IMR-90 (cell line): ENCODE results near the gene NTSR2. TPM values are rescaled to one million over a fixed set of nuclear protein-coding genes. Genes with fewer than 3 reads are reported as not detected.

ENCODE experiments used
- ATAC-seq: fragments of 200-7000 bp; cut with Tn5 transposase; 2 replicates; pipeline ENCODE4 v1.9.1; 2020; ENCODE audit warnings: low read depth, mild to moderate bottlenecking, moderate library complexity
- BruUV-seq: library from RNA; stranded (reverse); fragments of 400-500 nt; replicated peaks from 2 replicates; lab custom pipeline; 2021; lab: Mats Ljungman, UMichigan
- CTCF ChIA-PET: fragments of 300-600 bp; formaldehyde crosslinking; extraction: SDS; loops from one replicate; lab custom pipeline; 2021; ENCODE audit warnings: antibody characterized with exemption; lab: Yijun Ruan, JAX
- POLR2A ChIA-PET: fragments of 300-600 bp; sonication (Branson Sonifier 250); formaldehyde crosslinking; loops from one replicate; lab custom pipeline; 2022; ENCODE audit warnings: antibody characterized with exemption; ENCODE audit not compliant: unreplicated experiment; lab: Charles Lee
- DNase-seq: peaks from one replicate; pipeline ENCODE4 v3.0.0; 2013
- H2AFZ ChIP-seq: replicated peaks from 2 replicates; pipeline ENCODE3; 2013; ENCODE audit warnings: low read length, mild to moderate bottlenecking; ENCODE audit not compliant: poor library complexity
- H2AK5ac ChIP-seq: 2 replicates; pipeline ENCODE4 v1.6.1; 2013; ENCODE audit warnings: low read depth, low read length, inconsistent platforms
- H2AK9ac ChIP-seq: replicated peaks from 2 replicates; pipeline ENCODE3; 2013; ENCODE audit warnings: mild to moderate bottlenecking, low read depth, low read length, moderate library complexity; ENCODE audit not compliant: poor library complexity
- H2BK120ac ChIP-seq: 2 replicates; pipeline ENCODE4 v1.6.1; 2013; ENCODE audit warnings: low read depth, low read length, inconsistent platforms
- H2BK15ac ChIP-seq: 3 replicates; pipeline ENCODE4 v1.6.1; 2013; ENCODE audit warnings: low read depth, low read length, inconsistent platforms
- H2BK20ac ChIP-seq: 2 replicates; pipeline ENCODE4 v1.6.1; 2013; ENCODE audit warnings: low read depth, mild to moderate bottlenecking, inconsistent platforms, low read length, moderate library complexity
- H2BK5ac ChIP-seq: 2 replicates; pipeline ENCODE4 v1.6.1; 2013; ENCODE audit warnings: mild to moderate bottlenecking, low read depth, low read length, inconsistent platforms; ENCODE audit not compliant: poor library complexity, severe bottlenecking
- H3K14ac ChIP-seq: replicated peaks from 2 replicates; pipeline ENCODE4 v1.6.1; 2013; ENCODE audit warnings: low read depth, low read length, inconsistent platforms
- H3K18ac ChIP-seq: 2 replicates; pipeline ENCODE4 v1.6.1; 2013; ENCODE audit warnings: low read depth, low read length, control low read depth
- H3K23ac ChIP-seq: 2 replicates; pipeline ENCODE4 v1.6.1; 2013; ENCODE audit warnings: low read depth, low read length, inconsistent platforms
- H3K27ac ChIP-seq: 2 replicates; pipeline ENCODE4 v1.5.1; 2013; ENCODE audit warnings: mild to moderate bottlenecking, control low read depth, low read length; ENCODE audit not compliant: insufficient read depth
- H3K27me3 ChIP-seq: 2 replicates; pipeline ENCODE4 v1.6.1; 2013; ENCODE audit warnings: low read length; ENCODE audit not compliant: control insufficient read depth, insufficient read depth
- H3K36me3 ChIP-seq: 2 replicates; pipeline ENCODE4 v1.6.1; 2013; ENCODE audit warnings: low read length, mixed read lengths; ENCODE audit not compliant: control insufficient read depth, insufficient read depth
- H3K4ac ChIP-seq: 2 replicates; pipeline ENCODE4 v1.6.1; 2013; ENCODE audit warnings: low read depth, low read length, inconsistent platforms
- H3K4me1 ChIP-seq: 2 replicates; pipeline ENCODE4 v1.6.1; 2013; ENCODE audit warnings: low read length, mixed read lengths; ENCODE audit not compliant: control insufficient read depth, insufficient read depth
- H3K4me2 ChIP-seq: 2 replicates; pipeline ENCODE4 v1.6.1; 2013; ENCODE audit warnings: low read depth, mild to moderate bottlenecking, control low read depth, low read length, moderate library complexity
- H3K4me3 ChIP-seq: 2 replicates; pipeline ENCODE4 v1.5.1; 2013; ENCODE audit warnings: low read depth, mild to moderate bottlenecking, control low read depth, low read length, moderate library complexity; ENCODE audit not compliant: insufficient read depth
- H3K56ac ChIP-seq: 2 replicates; pipeline ENCODE4 v1.6.1; 2013; ENCODE audit warnings: low read length, inconsistent platforms; ENCODE audit not compliant: insufficient read depth; ENCODE audit errors: extremely low read depth
- H3K79me1 ChIP-seq, 2 experiments: 2 replicates each; pipeline ENCODE4 v1.6.1; 2013; ENCODE audit warnings: low read length in 2 of 2, inconsistent platforms in 1 of 2, low read depth in 1 of 2
- H3K9ac ChIP-seq: 2 replicates; pipeline ENCODE4 v1.6.1; 2013; ENCODE audit warnings: low read depth, low read length, control low read depth
- H3K9me1 ChIP-seq: 2 replicates; pipeline ENCODE4 v1.6.1; 2013; ENCODE audit warnings: low read length, inconsistent platforms; ENCODE audit not compliant: insufficient read depth
- H3K9me3 ChIP-seq: 2 replicates; pipeline ENCODE4 v1.6.1; 2013; ENCODE audit warnings: low read length; ENCODE audit not compliant: control insufficient read depth, insufficient read depth
- H4K20me1 ChIP-seq: 2 replicates; pipeline ENCODE4 v1.6.1; 2013; ENCODE audit warnings: low read length, inconsistent platforms; ENCODE audit not compliant: insufficient read depth
- H4K5ac ChIP-seq: 2 replicates; pipeline ENCODE4 v1.6.1; 2013; ENCODE audit warnings: mild to moderate bottlenecking, low read depth, low read length, control low read depth
- H4K8ac ChIP-seq, 2 experiments: 2 replicates each; pipeline ENCODE4 v1.6.1; 2013; ENCODE audit warnings: low read depth in 2 of 2, low read length in 2 of 2, control low read depth in 1 of 2, inconsistent platforms in 1 of 2
- H4K91ac ChIP-seq: 2 replicates; pipeline ENCODE4 v1.6.1; 2013; ENCODE audit warnings: low read depth, low read length, inconsistent platforms; ENCODE audit not compliant: insufficient read depth
- CHD1 ChIP-seq: IDR thresholded peaks from 2 replicates; pipeline ENCODE4 v1.6.1; 2012; ENCODE audit warnings: low read depth, low read length, improper control_type of control experiment
- CTCF ChIP-seq: conservative IDR thresholded peaks from 2 replicates; pipeline ENCODE4 v1.5.1; 2012; ENCODE audit warnings: mild to moderate bottlenecking, low read depth, low read length, improper control_type of control experiment
- MAFK ChIP-seq: IDR thresholded peaks from 2 replicates; pipeline ENCODE4 v1.6.1; 2012; ENCODE audit warnings: low read depth, low read length, improper control_type of control experiment
- NFE2L2 ChIP-seq: fragments of 150-350 bp; IDR thresholded peaks from 2 replicates; pipeline ENCODE4 v1.6.1; 2016; ENCODE audit warnings: low read depth, mild to moderate bottlenecking, low read length
- RAD21 ChIP-seq: IDR thresholded peaks from 2 replicates; pipeline ENCODE4 v1.6.1; 2012; ENCODE audit warnings: low read length, improper control_type of control experiment
- RCOR1 ChIP-seq: IDR thresholded peaks from 2 replicates; pipeline ENCODE4 v1.6.1; 2012; ENCODE audit warnings: mild to moderate bottlenecking, low read length, improper control_type of control experiment; ENCODE audit not compliant: insufficient replicate concordance
- SMC3 ChIP-seq: fragments of 150-350 bp; IDR thresholded peaks from 2 replicates; pipeline ENCODE4 v1.6.1; 2016; ENCODE audit warnings: low read depth, mild to moderate bottlenecking, antibody characterized with exemption, low read length, moderate library complexity
- USF2 ChIP-seq: fragments of 150-350 bp; IDR thresholded peaks from 2 replicates; pipeline ENCODE4 v1.6.1; 2017; ENCODE audit warnings: mild to moderate bottlenecking, antibody characterized with exemption, low read length, low read depth
- WGBS, 2 experiments: methylation state at CpG; one replicate each; pipeline versions ENCODE4 v1.1.5 to v1.1.7; 2013; ENCODE audit warnings: missing lambda C conversion rate in 2 of 2; ENCODE audit not compliant: insufficient read length in 1 of 2; ENCODE audit errors: extremely low coverage in 2 of 2; 5-methylcytosine and 5-hydroxymethylcytosine counted together
- dilution Hi-C: fragments of 300-500 bp; cut with HindIII; formaldehyde crosslinking; loops from one replicate; pipeline ENCODE4 v1.14.3; 2018; ENCODE audit warnings: low sequenced_read_pairs; ENCODE audit not compliant: unreplicated experiment
- in situ Hi-C: fragments of 300-500 bp; cut with MboI; formaldehyde crosslinking; loops from 3 replicates; pipeline ENCODE4 v1.14.3; 2019; ENCODE audit warnings: low sequenced_read_pairs, inconsistent platforms, mixed read lengths
- intact Hi-C: fragments of 100-400 bp; cut with micrococcal nuclease; formaldehyde crosslinking; loops from 2 replicates; pipeline ENCODE4 v1.10.0; 2022
- polyA plus RNA-seq, 3 experiments: library from polyadenylated mRNA; depleted of rRNA; stranded (reverse); fragments of >200 nt; gene quantifications; 2 replicates each; pipeline ENCODE4 v1.2.3, GENCODE V29; 2012; ENCODE audit warnings: low replicate concordance in 1 of 3
- total RNA-seq: library from RNA; depleted of rRNA; stranded (reverse); fragments of >200 nt; gene quantifications from 2 replicates; pipeline ENCODE4 v1.2.3, GENCODE V29; 2012
- TF ChIP-seq, protein P1 (sequence below): fragments of 150-350 bp; IDR thresholded peaks from 2 replicates; pipeline ENCODE4 v1.6.1; 2016; ENCODE audit warnings: low read depth, mild to moderate bottlenecking, low read length, moderate library complexity, borderline replicate concordance

The NTSR2 gene
- total and polyA plus RNA-seq, 2 of the 4 experiments (the other 2 are of a cell fraction), result not detected

DNA sequence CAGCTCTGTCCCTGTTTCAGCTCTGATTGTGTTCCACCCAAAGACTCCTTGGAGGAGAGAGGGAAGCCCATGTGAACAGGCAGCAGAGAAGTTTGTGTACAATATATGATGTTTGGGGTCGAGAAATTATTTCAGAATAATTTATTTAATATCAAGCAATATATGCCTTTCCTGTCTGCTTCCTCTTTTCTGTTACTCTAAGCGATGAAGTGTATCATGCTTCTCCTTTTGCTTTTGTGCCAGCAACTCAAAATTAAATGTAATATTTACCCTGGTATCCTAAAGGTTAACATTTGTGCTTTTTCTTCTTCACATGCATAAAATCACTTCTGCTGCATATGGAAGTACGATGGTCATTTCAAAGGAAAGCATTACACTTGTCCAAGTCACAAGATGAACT is 2.4 kb upstream of the NTSR2 start:
- no TSS peak for BruUV-seq
- Histone ChIP-seq H3K36me3 (no peaks in the 10 kb centered on the region), H3K14ac (no peak overlapping the region), H4K8ac (no peak overlapping the region), H2AK5ac (no peak overlapping the region), H3K9me3 (peaks cover 2% of the 10 kb centered on the region; the same call in 1 of the 2 replicates), H3K27ac (no peak overlapping the region), H3K4me3 (no peak overlapping the region), H2BK5ac (no peak overlapping the region), H3K9ac (no peak overlapping the region), H3K4ac (no peak overlapping the region), H3K4me1 (peaks cover 2% of the 10 kb centered on the region; the same call in 1 of the 2 replicates), H3K23ac (no peak overlapping the region), H3K79me1 (no peaks in the 10 kb centered on the region), H2BK20ac (no peak overlapping the region), H2BK15ac (no peak overlapping the region), H3K56ac (no peak overlapping the region), H2BK120ac (no peak overlapping the region), H2AFZ (no peak overlapping the region), H2AK9ac (no peak overlapping the region), H4K20me1 (no peaks in the 10 kb centered on the region; the same call in 1 of the 2 replicates), H4K5ac (no peak overlapping the region), H4K91ac (no peak overlapping the region), H3K18ac (no peak overlapping the region), H3K27me3 (peaks cover 55% of the 10 kb centered on the region), H3K4me2 (no peak overlapping the region), H3K9me1 (no peaks in the 10 kb centered on the region)
- in situ Hi-C loops, result no loop called here
- no peak for DNase-seq
- ChIA-PET POLR2A (no interaction called here), CTCF (interaction anchor here (0.7 to 0.8 kb wide), 2 partner anchors 9 to 16 kb away, joined by 3 read pairs; no protein-coding TSS in a partner anchor)
- no CpG with 5 or more reads among the region's 3 CpGs for WGBS, 2 experiments
- ATAC-seq, result no peak
- no peak for TF ChIP-seq USF2
- TF ChIP-seq NFE2L2, result no peak
- TF ChIP-seq, protein P1, sequence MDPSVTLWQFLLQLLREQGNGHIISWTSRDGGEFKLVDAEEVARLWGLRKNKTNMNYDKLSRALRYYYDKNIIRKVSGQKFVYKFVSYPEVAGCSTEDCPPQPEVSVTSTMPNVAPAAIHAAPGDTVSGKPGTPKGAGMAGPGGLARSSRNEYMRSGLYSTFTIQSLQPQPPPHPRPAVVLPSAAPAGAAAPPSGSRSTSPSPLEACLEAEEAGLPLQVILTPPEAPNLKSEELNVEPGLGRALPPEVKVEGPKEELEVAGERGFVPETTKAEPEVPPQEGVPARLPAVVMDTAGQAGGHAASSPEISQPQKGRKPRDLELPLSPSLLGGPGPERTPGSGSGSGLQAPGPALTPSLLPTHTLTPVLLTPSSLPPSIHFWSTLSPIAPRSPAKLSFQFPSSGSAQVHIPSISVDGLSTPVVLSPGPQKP, result no peak
- no peak for TF ChIP-seq CHD1
- no peak for TF ChIP-seq SMC3
- TF ChIP-seq CTCF, result no peak
- no peak for TF ChIP-seq MAFK
- TF ChIP-seq RCOR1, result no peak
- TF ChIP-seq RAD21, result no peak
- intact Hi-C loops, result no loop called here
- dilution Hi-C loops, result no loop called here
